GM10266 (cell line): Measurements from ENCODE around the gene SPTLC3.
A peak's percentile ranks its signal among the peaks of the same experiment; 100 is the strongest.

Experiments
- DNase-seq: peaks from one replicate; pipeline ENCODE4 v3.0.0; 2012; ENCODE audit errors: extremely low spot score
- TF ChIP-seq, protein P1 (sequence below): IDR thresholded peaks from 2 replicates; pipeline ENCODE4 v1.5.1; 2012; ENCODE audit warnings: mild to moderate bottlenecking, low read depth; ENCODE audit not compliant: control insufficient read depth, insufficient read depth; ENCODE audit errors: missing control alignments

Gene SPTLC3

DNA sequence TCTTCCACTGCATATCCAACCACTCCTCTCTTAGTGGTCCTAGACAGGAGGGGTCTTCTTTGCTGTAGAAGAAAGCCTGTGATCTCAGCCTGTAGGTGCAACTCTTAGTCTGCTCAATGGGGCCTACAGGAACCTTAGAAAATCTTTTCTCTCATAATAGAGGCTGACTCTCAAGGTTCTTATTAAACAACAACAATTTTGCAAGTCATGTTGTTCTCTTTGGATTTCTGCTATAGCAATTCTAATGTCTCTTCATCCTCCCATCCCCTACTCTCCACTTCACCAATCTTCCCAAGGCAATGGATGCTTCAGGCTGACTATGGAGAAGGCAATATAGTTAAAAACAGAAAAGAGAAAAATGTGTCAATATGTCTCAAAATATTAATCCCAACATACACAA is 40.8 kb upstream of the SPTLC3 start:
- DNase-seq, result no peak
- TF ChIP-seq, protein P1, sequence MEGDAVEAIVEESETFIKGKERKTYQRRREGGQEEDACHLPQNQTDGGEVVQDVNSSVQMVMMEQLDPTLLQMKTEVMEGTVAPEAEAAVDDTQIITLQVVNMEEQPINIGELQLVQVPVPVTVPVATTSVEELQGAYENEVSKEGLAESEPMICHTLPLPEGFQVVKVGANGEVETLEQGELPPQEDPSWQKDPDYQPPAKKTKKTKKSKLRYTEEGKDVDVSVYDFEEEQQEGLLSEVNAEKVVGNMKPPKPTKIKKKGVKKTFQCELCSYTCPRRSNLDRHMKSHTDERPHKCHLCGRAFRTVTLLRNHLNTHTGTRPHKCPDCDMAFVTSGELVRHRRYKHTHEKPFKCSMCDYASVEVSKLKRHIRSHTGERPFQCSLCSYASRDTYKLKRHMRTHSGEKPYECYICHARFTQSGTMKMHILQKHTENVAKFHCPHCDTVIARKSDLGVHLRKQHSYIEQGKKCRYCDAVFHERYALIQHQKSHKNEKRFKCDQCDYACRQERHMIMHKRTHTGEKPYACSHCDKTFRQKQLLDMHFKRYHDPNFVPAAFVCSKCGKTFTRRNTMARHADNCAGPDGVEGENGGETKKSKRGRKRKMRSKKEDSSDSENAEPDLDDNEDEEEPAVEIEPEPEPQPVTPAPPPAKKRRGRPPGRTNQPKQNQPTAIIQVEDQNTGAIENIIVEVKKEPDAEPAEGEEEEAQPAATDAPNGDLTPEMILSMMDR, result no peak

DNA sequence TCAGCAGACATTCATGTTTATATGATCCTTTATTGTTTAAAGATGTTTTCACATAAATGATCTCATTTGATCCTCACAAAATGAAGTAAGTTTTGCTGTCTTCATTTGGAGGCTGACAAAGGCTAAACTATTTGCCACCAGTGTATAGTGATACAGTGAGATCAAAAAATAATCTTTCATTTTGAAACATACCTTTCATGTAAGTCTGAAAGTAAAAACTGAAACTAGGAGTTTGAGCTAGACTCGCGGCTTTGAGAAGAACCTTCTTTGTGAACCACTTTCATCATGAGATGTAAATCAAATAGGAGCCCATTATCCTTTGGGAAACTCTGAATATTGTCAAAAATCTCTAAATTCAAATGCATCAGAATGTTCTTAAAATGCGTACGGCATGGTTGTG is 40.3 kb upstream of the SPTLC3 start:
- TF ChIP-seq, protein P1, result no peak
- no peak for DNase-seq

DNA sequence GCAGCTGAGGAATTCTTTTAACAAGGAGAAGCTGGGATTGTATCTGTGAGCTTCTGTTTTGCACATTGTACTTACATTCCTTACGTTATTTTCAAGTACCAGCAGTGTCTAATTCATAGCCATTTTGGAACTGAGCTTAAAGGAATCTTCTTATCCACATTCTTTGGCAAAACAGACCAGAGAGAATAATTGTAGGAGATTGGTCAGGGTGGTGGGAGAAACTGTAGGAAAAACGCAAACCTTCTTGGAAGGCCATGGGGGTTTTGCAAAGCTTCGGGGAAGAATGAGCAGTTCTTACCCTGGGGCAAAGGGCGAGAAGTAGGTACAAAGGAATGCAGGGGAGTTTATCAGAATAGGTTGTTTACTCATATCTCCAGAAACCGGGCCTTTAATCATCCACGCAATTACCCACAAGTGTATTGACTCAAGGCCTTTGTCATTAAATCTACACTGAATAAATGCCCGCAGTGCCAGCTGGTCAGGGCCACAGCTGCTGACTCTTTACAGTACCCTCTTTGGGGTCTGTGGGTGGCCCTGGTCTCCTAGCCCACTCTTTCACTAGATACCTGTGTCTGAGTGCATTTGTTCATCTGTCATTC is 39.6 kb upstream of the SPTLC3 start:
- TF ChIP-seq, protein P1, result no peak
- DNase-seq, result no peak

DNA sequence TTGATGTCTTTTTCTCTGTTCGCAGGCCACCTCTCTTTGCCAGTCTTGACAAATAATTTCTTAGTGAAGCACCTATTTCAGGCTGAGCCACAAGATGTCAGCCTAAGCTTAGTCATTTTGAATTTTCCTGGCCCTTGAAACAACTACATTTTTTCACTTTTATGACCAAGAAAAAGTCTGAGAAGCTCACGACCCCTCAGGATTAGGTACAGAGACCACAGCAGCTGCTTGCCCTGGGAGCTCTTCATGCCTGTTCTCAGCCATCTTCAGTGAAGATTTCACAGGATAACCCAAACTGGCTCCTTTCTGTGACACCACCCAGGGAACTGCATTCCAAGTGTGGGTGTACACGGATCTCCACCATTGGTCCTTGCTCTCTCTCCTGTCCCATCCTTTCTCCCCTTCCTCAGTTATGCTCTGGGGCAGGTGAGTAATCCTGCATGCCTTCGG is 38.4 kb upstream of the SPTLC3 start:
- peak; percentile 14 for DNase-seq
- TF ChIP-seq, protein P1, result peak; percentile 48

GRCh38 chr20:12975833-12976608 is 32.8 kb upstream of the SPTLC3 start:
- TF ChIP-seq, protein P1, result no peak
- no peak for DNase-seq

DNA sequence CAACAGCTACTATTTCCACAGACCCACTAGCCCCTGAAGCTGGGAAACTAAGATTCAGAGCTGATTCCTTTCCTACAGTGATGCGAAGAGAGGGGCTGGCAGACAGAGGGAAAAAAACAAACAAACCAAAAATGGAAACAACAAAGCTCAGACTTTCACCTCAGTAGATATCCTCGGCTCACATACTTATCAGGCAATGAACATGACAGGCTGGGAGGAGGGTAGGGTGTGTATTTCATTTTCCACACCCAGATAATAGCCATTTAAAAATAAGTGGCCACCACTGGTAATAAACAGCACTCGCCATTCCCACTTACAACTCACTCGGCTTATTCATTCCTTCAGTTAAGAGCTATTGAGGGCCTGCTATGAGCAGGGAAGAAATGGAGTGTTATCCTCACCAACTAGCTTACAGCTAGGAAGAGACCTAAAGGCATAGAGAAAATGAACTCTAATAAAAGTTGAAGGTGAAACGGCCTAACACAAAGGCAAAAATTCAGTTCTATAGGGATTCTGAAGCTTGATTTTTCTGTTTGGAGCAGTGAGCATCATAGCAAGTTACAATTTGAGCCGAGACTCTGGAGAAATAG is 32.0 kb upstream of the SPTLC3 start:
- no peak for DNase-seq
- TF ChIP-seq, protein P1, result no peak
